C1 segment of cervical spinal cord (tissue), 14 donors: ENCODE results near the gene CCDC85C.

ENCODE experiments used
- DNase-seq, 14 donors: peaks; one replicate each; lab custom pipeline; 2025; lab: John Stamatoyannopoulos, UW

CCDC85C gene

GRCh38 chr14:99630202-99630601 lies 26.2 kb upstream of the CCDC85C start:
- DNase-seq: no peak

GRCh38 chr14:99628887-99629618 lies 25.0 kb upstream of the CCDC85C start:
- peak in 12 of 14 donors; percentile 16 to 68 (median 46) for DNase-seq

- DNase-seq: no peak
Measured at GRCh38 chr14:99627510-99628381, 23.7 kb upstream of the CCDC85C start.

DNA sequence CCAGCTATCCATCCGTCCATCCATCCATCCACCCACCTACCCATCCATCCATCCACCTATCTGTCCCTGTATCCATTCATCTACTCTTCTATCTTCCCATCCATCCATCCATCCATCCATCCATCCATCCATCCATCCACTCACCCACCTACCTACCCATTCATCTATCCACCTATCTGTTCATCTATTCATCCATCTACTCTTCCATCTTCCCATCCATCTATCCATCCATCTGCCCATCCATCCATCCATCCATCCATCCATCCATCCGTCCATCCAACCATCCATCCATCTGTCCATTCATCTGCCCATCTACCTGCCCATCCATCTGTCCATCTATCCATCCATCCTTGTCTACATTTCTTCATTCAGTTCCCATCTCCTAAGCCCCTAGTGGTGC lies 23.1 kb upstream of the CCDC85C start:
- DNase-seq: no peak

DNA sequence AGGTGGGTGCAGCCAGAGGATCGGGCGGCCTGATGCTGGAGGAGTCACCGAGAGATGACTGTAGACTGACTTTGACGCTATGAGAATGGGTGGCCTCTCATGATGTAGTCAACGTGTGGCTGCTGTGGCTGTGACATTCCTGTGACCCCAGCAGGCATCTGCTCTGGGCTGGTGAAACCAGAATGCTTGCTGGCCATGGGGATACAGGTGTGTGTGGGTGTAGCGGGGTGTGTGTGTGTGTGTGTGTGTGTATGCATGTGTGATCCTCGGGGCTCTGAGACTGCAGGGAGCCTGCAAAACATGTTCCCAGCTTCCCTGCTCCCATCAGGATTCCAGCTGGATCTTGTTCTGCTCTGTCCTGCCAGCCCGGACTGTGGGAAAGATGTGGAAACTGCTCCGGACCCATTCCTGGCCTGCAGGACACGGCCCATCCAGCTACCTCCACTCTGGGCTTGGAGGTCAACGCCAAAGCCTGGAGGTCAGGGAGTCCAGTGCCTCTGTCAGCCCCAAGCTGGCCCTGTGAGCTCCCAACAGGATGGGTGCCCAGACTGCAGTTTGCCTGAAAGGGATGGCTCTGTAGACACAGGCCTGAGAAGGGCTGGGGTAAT lies 22.1 kb upstream of the CCDC85C start:
- DNase-seq: no peak

- no peak for DNase-seq
Measured at GRCh38 chr14:99625476-99625875, 21.5 kb upstream of the CCDC85C start.

GRCh38 chr14:99624971-99625370 lies 21.0 kb upstream of the CCDC85C start:
- DNase-seq: no peak

DNA sequence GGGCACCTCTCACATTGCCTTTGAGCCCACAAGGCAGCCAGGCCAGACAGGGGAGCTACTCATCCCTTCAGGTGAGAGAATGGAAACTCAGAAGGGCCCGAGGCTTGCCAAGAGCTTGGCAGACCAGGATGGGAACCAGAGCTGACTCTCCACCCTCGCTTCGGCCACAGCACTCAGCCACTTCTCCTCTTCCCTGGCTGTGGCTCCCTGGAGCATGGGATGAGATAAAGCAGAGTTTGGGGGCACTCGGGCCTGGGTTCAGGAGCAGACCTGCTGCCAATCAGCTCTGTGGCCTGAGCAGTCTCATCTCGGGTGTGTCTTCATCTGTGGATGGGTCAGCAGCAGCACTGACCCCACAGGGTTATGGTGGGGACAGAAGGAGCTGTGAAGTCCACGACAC lies 20.0 kb upstream of the CCDC85C start:
- DNase-seq: no peak

DNA sequence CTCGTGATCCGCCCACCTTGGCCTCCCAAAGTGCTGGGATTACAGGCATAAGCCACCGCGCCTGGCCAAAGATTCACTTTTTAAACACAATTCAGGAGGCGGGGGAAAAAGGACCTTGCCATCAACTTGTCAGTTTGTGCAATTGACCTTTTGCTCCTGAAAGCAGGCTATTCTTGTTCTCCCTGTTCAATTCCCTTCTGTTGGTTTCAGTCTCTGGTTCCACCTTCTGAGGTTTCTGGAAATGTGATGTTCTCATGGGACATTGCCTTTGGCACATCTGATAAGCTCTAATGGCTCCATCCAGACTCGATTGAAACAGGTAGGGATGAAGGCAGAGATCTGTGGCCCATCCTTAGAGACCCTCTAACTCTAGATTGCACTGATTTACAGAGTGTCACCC lies 17.9 kb upstream of the CCDC85C start:
- DNase-seq: no peak

GRCh38 chr14:99619835-99620834 lies 16.1 kb upstream of the CCDC85C start:
- peak in 1 of 14 donors; percentile 9 for DNase-seq

DNA sequence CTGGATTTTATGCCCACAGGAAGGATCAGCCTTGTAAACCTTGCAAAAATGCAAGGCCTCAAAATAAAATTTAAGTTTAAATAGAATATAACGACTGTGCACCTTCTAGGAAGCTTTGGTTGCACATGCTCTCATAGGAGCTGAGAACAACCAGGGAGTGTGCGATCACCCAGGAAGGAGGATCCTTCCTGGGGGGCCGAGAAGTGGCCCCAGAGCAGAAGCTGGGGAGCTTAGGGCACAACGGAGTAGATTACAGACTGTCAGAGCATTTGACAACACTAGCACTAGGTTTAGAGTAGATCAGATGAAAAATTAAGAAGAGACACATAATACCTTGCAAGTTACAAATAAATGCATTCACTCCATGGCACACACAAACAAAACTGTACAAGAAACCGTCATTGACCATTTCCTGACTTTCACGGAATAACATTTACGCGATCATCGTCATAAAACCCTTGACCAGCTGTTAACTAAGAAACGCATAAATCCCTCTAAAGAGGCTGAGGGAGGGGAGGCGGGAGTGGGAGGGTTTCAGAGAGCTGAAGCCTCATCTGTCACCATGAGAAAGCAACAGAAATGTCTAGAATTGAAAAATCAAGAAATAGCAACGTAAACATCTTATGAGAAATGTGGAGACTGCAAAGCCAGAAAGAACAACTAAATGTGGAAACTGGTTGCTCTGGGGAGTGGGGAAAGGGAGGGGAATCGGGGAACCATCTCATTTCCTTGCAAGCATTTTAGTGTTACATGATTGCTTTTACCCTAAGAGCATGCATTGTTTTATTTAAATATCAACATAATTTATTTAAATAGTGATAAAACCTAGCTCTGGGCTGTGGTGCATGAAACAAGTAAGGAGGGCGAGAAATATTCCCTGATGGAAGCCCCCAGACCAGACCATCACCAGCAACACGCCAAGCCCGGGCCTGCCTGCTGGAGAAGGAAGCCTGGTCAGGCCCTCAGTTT lies 13.1 kb upstream of the CCDC85C start:
- DNase-seq: no peak

DNA sequence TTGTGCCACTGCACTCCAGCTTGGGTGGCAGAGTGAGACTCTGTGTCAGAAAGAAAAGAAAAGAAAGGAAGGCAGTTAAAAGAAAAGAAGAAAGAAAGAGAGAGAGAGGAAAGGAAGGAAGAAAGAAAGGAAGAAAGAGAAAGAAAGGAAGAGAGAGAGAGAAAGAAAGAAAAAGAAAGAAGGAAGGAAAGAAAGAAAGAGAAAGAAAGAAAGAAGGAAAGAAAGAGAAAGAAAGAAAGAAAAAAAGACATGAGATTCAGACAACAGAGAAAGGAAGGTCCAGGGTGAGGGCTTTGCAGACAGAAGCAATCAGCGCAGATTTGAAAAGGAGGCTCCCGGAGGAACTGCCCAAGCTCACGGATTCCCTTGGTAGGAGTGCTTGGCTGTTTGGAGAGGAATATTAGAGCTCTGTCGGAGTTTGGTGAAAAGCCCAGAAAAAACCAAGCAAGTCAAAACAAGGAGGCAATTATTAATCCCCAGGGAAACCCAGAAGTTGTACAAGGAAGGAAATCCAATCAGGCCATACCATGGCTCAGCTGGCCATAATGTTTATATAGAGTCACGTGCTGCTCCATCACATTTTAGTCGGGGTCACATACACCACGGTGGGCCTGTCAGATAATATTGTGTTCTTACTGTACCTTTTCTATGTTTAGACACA lies 11.6 kb upstream of the CCDC85C start:
- no peak for DNase-seq

DNA sequence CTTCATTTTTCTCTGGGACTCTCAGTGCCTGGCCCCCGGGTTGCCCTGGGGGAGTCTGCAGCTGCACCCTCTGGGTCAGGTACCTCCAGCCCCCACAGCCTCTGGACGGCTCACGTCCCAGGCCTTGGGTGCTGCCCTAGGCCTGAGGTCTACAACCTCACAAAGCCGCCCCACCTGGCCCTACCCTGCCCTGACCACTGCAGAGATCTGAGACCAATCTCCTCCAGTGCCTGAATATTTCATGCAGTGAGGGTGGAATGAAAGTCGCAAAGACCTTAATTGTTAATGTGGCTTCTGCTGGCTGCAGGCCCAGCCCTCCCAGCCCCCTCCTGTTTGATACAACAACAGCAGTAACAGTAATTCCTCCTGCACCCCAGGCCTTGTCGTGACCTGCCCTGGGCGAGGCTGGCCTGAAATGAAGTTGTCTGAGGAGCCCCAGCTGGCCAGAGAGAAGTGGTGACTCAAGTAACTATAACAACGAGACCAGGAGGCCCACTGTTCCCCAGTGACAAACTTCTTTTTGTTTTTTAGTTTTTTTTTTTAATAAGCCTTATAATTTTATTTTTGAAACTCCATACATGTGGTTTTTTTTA lies 8.8 kb upstream of the CCDC85C start:
- no peak for DNase-seq

GRCh38 chr14:99612071-99612737 lies 8.2 kb upstream of the CCDC85C start:
- DNase-seq: no peak

DNA sequence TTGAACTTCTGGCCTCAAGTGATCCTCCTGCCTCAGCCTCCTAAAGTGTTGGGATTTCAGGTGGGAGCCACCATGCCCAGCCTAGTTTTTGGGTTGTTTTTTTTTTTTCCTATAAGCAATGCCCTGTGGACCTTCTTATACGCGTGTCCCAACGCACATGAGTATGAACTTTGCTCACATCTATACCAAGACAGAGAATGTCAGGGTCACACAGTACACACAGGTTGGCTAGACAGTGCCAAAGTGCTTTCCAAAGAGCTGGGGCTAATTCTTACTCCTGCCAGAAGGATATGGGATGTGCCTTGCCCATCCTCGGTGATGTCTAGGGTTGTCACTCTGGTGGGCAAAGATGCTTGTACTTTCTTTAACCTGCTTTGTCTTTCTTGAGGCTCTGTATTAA lies 7.6 kb upstream of the CCDC85C start:
- no peak for DNase-seq

DNA sequence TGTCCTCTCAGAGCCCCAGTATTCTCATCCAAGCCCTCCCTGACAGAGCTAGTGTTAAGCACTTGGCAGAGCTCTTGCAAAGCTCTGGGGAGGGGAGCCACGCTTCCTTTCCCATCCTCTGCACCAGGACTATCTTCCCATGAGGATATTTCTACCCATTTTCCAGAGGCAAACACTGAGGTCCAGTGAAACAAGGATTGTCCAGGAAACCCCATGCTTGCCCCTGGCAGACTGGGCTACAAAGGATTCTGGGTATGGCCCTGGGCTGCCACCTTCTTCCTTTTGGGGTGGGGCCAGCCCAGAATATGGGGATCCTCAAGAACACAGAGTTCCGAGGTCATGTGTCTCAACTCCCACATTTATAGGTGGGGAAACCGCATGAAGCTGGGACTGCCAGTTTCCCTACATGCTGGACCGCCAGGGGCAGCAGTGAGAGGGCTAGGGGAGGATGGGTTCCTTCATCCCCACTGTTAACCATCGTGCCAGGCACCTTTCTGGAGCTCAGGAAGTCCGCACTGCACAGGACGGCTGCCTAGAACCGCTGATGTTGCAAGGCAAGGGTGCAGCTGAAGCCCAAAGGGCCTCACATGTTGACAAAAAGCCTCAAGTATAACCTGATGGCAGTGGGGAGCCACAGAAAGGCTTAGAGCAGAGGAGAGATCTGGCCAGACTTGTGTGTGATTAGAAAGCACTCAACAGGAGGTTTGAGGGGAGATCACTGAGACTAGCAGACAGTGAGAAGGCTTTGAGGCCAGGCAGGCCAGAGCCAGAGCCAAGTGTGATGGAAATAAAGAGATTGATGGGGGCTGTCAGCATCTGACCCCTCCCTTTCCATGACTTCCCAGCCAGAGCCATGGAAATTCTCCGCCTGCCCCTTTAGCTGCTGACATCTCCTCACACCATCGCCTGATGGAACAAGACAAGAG lies 5.5 kb upstream of the CCDC85C start:
- no peak for DNase-seq

DNA sequence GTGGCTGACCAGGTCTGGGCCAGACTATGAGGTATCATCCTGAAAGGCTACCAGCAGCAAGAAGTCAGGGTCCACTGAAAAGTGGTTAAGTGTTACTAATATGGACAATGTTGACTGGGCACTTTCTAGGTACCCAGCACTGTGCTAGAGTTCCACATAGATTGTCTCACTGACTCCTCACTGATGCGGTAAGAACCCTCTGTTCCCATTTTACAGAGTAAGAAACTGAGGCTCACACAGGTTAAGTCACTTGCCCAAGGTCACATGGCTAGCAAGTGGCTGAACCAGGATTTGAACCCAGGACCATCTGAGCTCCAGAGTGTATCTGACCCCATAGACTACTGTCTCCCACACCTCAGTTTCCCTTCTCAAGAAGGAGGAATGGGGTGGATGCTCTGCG lies 4.6 kb upstream of the CCDC85C start:
- DNase-seq: no peak
